GM21367 (cell line): Measurements from ENCODE around the gene ADGRL1.

Source experiments
- ATAC-seq: cut with Tn5 transposase; IDR thresholded peaks from one replicate; pipeline ENCODE4 v1.9.1; 2021; ENCODE audit not compliant: unreplicated experiment

The ADGRL1 gene

GRCh38 chr19:14142262-14143190, 63.4 kb downstream of the ADGRL1 start:
- no peak for ATAC-seq

- no peak for ATAC-seq
Observed at GRCh38 chr19:14141041-14141440, 64.9 kb downstream of the ADGRL1 start.

GRCh38 chr19:14139944-14140343, 66.0 kb downstream of the ADGRL1 start:
- ATAC-seq, result no peak

GRCh38 chr19:14138576-14139265, 67.2 kb downstream of the ADGRL1 start:
- no peak for ATAC-seq

- ATAC-seq, result peak; percentile 67
Observed at GRCh38 chr19:14136509-14137281, 69.3 kb downstream of the ADGRL1 start, which contains the start of gene ASF1B. Gene ASF1B (minus strand): TSS chr19:14136589. CDS start chr19:14136456, 133 bp downstream.

- peak; percentile 6 for ATAC-seq
Observed at GRCh38 chr19:14135985-14136508, 69.9 kb downstream of the ADGRL1 start.

- ATAC-seq, result no peak
Observed at GRCh38 chr19:14135355-14135754, 70.6 kb downstream of the ADGRL1 start.

GRCh38 chr19:14127929-14128509, 78.0 kb downstream of the ADGRL1 start:
- ATAC-seq, result no peak

GRCh38 chr19:14127176-14127575, 78.8 kb downstream of the ADGRL1 start:
- no peak for ATAC-seq

GRCh38 chr19:14122924-14123323, 83.0 kb downstream of the ADGRL1 start:
- ATAC-seq, result no peak

- ATAC-seq, result no peak
Observed at GRCh38 chr19:14120497-14120780, 85.5 kb downstream of the ADGRL1 start.

- ATAC-seq, result no peak
Observed at GRCh38 chr19:14119644-14120496, 86.1 kb downstream of the ADGRL1 start.

GRCh38 chr19:14119146-14119545, 86.8 kb downstream of the ADGRL1 start:
- ATAC-seq, result no peak

GRCh38 chr19:14118165-14119051, 87.6 kb downstream of the ADGRL1 start:
- ATAC-seq, result peak; percentile 15

- ATAC-seq, result peak; percentile 86
Observed at GRCh38 chr19:14117668-14118164, 88.3 kb downstream of the ADGRL1 start, which contains the start of gene PRKACA. Gene PRKACA (minus strand): TSS chr19:14117762. CDS start chr19:14117547, 215 bp downstream.

- no peak for ATAC-seq
Observed at GRCh38 chr19:14116918-14117578, 88.9 kb downstream of the ADGRL1 start.

- ATAC-seq, result no peak
Observed at GRCh38 chr19:14116525-14116917, 89.4 kb downstream of the ADGRL1 start.

- no peak for ATAC-seq
Observed at GRCh38 chr19:14115756-14116155, 90.2 kb downstream of the ADGRL1 start.
